Right atrium auricular region (tissue), 2 donors: ENCODE measurements around the gene PAMR1. TPM values are rescaled to one million over a fixed set of nuclear protein-coding genes. Genes with fewer than 3 reads are reported as not detected.

Experiments
- DNase-seq: peaks from one replicate; pipeline ENCODE4 v3.0.0-alpha.2; 2019; ENCODE audit warnings: low spot score
- H3K27ac ChIP-seq, 2 donors: fragments of 200-600 bp; sonication (generic); 1 replicate in 1 of 2; 2 replicates in 1 of 2; pipeline ENCODE4 v1.5.1; 2016 to 2019
- H3K27me3 ChIP-seq, 2 donors: fragments of 200-600 bp; sonication (generic); one replicate each; pipeline versions ENCODE4 v1.5.1 to v1.6.0; 2017 to 2019
- H3K36me3 ChIP-seq: fragments of 200-600 bp; sonication (generic); one replicate; pipeline ENCODE4 v1.5.1; 2016
- H3K4me1 ChIP-seq, 2 donors: fragments of 200-600 bp; sonication (generic); one replicate each; pipeline versions ENCODE4 v1.5.1 to v1.6.0; 2017 to 2019
- H3K4me3 ChIP-seq, 2 donors: fragments of 200-600 bp; sonication (generic); 1 replicate in 1 of 2; 2 replicates in 1 of 2; pipeline ENCODE4 v1.5.1; 2017 to 2019; ENCODE audit warnings: mild to moderate bottlenecking in 1 of 2, moderate library complexity in 1 of 2
- H3K9me3 ChIP-seq, 2 donors: fragments of 200-600 bp; sonication (generic); one replicate each; pipeline ENCODE4 v1.5.1; 2019
- total RNA-seq, 2 donors: library from RNA; depleted of rRNA; stranded (reverse); fragments of >200 nt; gene quantifications; one replicate each; pipeline ENCODE4 v1.1.0, GENCODE V29; 2016
- TF ChIP-seq, protein P1 (sequence below), 2 donors: fragments of 200-600 bp; sonication (generic); IDR thresholded peaks; one replicate each; pipeline ENCODE4 v1.5.1; 2019; ENCODE audit warnings: antibody characterized with exemption in 2 of 2

The PAMR1 gene
- total RNA-seq, 2 donors from 2014 or later = 8.6 to 15.3 TPM

DNA sequence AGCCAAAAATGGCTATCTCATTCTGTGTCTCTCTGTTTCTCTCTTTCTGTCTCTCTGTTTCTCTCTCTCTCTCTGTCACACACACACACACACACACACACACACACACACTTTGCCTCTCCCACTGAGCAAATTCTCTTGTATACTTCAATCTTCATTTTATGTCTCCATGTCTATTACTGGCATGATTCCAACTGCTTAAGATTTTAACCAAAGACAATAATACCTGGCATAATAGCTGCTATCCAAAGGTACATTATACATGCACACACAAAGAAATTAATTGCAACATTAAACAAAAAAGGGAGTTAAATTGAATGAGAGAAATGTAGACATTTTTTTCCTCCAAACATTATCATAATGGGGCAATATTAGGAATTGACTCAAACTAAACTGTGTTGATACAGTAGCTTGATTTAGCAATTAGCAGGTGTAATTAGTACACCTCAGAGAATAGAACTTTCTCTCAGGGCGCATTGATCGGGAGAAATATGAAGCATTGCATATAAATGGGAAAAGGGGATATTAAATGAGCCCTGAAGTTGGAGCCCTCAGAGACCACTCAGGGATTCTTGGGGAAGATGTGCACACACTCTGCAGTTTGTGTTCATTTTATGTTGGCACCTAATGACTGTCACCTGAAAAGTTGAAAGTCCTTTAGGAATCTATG lies 88.7 kb downstream of the PAMR1 start:
- no peak for DNase-seq
- no peaks in the 10 kb centered on the region for H3K36me3 ChIP-seq
- no peaks in the 10 kb centered on the region for H3K9me3 ChIP-seq
- H3K4me1 ChIP-seq = no peaks in the 10 kb centered on the region
- H3K27ac ChIP-seq = no peak overlapping the region
- H3K4me3 ChIP-seq = no peak overlapping the region
- TF ChIP-seq, protein P1, sequence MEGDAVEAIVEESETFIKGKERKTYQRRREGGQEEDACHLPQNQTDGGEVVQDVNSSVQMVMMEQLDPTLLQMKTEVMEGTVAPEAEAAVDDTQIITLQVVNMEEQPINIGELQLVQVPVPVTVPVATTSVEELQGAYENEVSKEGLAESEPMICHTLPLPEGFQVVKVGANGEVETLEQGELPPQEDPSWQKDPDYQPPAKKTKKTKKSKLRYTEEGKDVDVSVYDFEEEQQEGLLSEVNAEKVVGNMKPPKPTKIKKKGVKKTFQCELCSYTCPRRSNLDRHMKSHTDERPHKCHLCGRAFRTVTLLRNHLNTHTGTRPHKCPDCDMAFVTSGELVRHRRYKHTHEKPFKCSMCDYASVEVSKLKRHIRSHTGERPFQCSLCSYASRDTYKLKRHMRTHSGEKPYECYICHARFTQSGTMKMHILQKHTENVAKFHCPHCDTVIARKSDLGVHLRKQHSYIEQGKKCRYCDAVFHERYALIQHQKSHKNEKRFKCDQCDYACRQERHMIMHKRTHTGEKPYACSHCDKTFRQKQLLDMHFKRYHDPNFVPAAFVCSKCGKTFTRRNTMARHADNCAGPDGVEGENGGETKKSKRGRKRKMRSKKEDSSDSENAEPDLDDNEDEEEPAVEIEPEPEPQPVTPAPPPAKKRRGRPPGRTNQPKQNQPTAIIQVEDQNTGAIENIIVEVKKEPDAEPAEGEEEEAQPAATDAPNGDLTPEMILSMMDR (IDR thresholded peaks at IDR 0.05) = no peak
- no peaks in the 10 kb centered on the region for H3K27me3 ChIP-seq

DNA sequence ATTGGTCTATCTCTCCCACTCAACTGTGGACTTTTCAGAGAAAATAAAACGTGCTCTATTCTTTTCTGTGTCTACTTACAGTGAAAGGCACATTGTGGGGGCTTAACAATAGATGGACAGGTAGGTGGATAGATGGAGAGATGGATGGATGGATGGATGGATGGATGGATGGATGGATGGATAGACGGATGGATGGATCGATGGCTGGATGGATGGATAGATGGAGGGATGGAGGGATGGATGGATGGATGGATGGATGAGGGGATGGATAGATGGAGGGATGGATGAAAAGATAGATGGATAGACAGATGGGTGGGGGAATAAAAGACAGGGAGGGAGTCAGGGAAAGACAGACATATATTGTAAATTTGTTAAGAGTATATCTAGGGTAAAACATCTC lies 91.8 kb downstream of the PAMR1 start:
- TF ChIP-seq, protein P1 (IDR thresholded peaks at IDR 0.05) = no peak
- no peak for DNase-seq
- Histone ChIP-seq H3K27ac (no peak overlapping the region), H3K4me1 (no peaks in the 10 kb centered on the region), H3K36me3 (no peaks in the 10 kb centered on the region), H3K27me3 (no peaks in the 10 kb centered on the region), H3K9me3 (no peaks in the 10 kb centered on the region), H3K4me3 (no peak overlapping the region)

DNA sequence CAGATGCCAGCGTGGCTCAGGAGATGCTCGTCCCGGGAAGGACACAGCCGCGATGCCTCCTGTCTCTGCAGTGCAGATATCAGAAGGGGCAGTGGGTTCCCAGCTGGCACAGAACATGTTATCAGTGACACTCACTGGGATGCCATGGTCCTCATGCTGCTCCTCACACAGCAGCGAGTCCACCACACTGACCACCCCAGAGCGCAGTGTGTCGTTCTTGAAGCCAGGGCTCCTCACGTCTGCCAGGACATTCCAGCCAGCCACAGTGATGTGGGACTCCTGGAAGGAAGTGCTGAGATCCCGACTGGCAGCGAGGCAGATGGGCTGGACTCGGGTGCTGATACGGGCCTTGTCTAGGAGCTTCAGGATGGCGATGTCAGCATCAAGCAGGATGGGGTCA lies 93.0 kb downstream of the PAMR1 start:
- H3K9me3 ChIP-seq = no peaks in the 10 kb centered on the region
- H3K4me1 ChIP-seq = no peaks in the 10 kb centered on the region
- H3K36me3 ChIP-seq = no peaks in the 10 kb centered on the region
- H3K4me3 ChIP-seq = no peak overlapping the region
- TF ChIP-seq, protein P1 (IDR thresholded peaks at IDR 0.05) = no peak
- H3K27ac ChIP-seq = no peak overlapping the region
- no peak for DNase-seq
- no peaks in the 10 kb centered on the region for H3K27me3 ChIP-seq

DNA sequence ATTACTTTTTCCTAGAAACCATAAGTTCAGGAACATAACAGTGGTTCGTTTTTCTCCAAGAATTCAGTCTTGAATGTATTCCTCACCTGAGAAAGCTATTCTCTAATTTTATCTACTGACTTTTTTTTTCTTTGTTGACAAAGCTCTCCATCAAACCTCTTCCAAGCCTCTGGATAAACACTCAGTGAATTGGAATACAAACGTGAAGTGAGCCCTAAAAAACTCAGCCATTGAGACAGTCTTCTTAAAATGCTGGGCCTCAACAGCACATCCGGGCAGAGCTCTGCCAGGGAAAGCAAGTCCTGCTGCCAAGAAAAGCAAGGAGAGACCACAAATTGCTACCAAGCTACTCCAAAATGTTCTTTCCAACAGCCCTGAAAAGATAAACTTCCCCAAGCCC lies 98.3 kb downstream of the PAMR1 start:
- DNase-seq = no peak
- Histone ChIP-seq H3K9me3 (no peaks in the 10 kb centered on the region), H3K4me1 (no peaks in the 10 kb centered on the region), H3K36me3 (no peaks in the 10 kb centered on the region), H3K27me3 (no peaks in the 10 kb centered on the region), H3K27ac (no peak overlapping the region), H3K4me3 (no peak overlapping the region)
- TF ChIP-seq, protein P1 (IDR thresholded peaks at IDR 0.05) = no peak

DNA sequence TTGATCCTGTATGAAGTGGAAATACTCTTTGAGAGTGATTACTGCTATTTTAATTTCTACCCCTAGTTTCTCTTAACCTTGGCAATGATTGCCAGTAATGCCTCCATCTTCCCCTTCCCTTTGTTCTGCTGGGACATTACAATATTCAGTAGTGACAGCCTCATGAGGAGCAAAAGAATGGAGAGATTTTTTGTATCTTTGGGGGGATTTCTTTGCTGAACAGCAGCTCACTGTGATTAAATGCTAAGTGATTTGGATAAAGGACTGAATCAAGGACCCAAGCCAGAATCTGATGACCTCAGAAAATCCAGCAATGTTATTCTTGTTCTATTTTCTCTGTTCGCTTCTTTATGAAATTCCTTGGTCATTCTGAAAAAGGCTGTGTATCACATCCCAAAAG lies 99.1 kb downstream of the PAMR1 start:
- no peaks in the 10 kb centered on the region for H3K4me1 ChIP-seq
- no peak overlapping the region for H3K4me3 ChIP-seq
- no peaks in the 10 kb centered on the region for H3K27me3 ChIP-seq
- TF ChIP-seq, protein P1 (IDR thresholded peaks at IDR 0.05) = no peak
- no peak for DNase-seq
- no peak overlapping the region for H3K27ac ChIP-seq
- H3K36me3 ChIP-seq = no peaks in the 10 kb centered on the region
- no peaks in the 10 kb centered on the region for H3K9me3 ChIP-seq
